Endometrium (tissue), 2 donors: ENCODE data around the gene AXL.
"Not testable (repeated sequence)": the region's sequence is repeated elsewhere in the genome, so short reads cannot be mapped to it uniquely, and the experiment has no call there.

Experiments used
- FAIRE-seq: peaks from 2 replicates; lab custom pipeline; 2012; peaks lifted over from hg19 to GRCh38; lab: Jason Lieb, UNC
- donor health status: control.
- donor health status: control.

AXL gene

DNA sequence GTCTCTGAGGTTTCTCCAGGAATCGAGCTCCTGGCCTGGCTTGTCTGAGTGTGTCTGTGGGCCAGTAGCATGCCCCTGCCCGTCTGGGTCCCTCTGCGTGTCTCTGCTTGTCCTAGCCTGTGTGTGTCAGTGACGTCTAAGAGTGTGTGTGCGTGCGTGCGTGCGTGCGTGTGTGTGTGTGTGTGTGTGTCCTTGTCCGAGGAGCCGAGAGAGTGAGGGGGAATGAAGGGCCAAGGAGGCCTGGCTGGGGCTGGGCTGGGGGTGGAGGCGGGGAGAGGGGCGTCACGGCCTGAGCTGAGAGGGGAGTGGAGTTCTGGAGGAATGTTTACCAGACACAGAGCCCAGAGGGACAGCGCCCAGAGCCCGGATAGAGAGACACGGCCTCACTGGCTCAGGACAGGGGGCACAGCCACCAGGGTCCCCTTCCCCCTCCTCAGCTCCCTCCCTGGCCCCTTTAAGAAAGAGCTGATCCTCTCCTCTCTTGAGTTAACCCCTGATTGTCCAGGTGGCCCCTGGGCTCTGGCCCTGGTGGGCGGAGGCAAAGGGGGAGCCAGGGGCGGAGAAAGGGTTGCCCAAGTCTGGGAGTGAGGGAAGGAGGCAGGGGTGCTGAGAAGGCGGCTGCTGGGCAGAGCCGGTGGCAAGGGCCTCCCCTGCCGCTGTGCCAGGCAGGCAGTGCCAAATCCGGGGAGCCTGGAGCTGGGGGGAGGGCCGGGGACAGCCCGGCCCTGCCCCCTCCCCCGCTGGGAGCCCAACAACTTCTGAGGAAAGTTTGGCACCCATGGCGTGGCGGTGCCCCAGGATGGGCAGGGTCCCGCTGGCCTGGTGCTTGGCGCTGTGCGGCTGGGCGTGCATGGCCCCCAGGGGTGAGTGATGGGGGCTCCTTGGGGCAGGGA lies at the start of gene AXL:
AXL (plus strand) TSS at position 609 of the 893 bp plus-strand sequence; CDS start at position 779, 170 bp downstream.
- FAIRE-seq = no peak

DNA sequence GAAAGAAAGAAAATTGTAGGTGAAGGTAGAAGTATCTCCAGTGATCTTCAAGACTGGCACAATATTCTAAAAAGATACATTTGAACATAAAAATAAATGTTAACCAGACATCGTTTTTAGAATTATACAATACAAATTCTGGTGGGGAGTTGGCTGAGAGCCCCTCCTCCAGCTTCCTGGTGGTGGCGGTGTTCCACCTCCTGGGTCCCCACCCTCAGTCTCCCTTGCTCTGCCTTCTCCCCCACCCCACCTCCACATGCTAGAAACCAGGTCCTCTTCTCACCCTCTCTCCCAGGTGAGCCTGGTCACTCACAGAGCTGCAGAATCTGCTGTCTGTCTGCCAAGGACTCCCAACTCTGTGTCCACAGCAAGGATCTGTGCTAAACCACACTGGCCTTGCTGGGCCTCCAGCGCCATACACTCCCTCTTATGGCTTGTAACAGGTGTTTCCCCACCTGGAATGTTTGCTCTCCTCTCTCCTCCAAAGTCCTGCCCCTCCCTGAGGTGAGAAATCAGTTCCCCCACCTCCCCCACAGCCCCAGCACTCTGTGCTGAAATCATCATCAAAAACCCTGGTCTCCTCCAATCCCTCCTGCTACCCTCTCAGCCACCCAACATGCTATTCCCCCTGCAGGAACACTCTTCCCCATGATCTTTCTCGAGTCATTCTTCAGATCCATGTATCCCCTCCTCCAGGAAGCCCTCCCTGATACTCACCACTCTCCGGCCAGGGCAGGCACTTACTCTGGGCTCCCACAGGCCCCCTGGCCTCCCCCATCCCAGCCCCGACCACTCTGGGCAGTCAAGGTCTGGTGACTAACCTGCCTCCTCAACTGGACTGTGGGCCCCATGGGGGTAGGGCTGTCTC lies 46.5 kb upstream of the AXL start:
- no peak for FAIRE-seq

DNA sequence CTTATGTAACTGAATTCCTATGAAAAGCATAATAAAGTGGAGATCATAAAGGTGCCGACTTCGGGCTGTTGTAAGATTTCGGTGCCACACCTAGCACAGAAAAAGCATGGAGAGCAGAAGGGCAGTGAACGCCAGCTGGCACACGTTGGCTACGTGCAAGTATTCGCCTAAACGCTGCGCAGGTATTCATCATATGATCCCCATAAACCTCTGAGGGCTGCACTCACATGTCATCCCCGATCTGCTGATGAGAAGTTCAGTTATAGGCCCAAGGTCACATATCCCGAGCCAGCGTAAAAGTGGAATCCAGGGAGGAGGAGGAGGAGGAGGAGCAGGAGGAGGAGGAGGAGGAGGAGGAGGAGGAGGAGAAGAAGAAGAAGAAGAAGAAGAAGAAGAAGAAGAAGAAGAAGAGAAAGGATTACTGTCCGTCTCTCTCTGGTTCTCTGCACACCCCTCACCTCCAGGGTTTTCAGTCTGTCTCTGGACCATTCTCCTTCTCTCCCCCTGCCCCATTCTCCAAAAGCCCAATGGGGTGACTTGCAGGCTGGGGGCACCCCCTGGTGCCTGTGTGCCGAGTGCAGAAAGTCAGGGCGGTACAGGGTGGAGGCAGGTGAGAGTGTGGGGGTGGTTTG lies 44.6 kb upstream of the AXL start:
- no peak for FAIRE-seq

DNA sequence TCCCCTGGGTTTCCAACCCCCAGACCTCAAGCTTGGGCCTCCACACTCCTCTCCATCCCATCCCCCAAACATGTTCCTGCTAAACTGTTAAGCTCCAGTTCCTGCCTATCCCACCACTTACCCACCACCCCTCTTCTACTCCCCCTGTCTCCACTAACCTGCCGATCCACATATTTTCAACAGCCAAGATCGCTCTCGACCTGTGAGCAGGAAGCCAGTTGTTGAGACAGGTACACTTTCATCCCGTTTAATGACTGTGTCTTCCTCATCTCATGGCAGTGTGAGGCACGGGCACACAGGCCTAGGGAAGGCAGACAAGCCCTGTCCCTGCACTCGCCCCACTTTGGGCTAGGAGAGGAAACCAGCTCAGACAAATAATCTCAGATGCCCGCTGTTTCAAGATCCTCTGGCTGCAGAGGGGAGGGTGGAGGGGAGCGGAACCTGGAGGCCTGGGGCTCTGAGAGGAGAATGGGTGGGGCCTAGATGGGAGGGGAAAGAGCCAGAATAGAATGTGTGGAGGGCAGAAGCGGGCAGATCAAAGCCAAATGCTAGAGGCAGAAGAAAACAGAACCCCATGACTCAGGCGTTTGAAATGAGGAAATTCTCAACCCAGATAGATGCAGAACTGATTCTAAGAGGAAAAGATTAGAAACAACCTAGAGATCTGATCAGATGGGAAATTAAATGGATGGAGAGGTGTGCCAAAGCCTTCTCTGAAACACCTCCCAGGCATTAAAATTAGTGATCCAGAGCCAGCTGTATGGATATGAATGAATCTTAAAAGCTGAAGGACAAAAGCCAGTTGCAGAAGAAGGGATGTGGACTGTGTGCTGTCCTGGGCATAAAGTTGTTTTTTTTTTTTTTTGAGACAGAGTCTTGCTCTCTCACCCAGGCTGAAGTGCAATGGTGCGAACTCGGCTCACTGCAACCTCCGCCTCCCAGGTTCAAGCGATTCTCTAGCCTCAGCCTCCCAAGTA lies 42.9 kb upstream of the AXL start:
- no peak for FAIRE-seq

GRCh38 chr19:41180173-41180572 lies 38.9 kb upstream of the AXL start:
- FAIRE-seq = not testable (repeated sequence)

DNA sequence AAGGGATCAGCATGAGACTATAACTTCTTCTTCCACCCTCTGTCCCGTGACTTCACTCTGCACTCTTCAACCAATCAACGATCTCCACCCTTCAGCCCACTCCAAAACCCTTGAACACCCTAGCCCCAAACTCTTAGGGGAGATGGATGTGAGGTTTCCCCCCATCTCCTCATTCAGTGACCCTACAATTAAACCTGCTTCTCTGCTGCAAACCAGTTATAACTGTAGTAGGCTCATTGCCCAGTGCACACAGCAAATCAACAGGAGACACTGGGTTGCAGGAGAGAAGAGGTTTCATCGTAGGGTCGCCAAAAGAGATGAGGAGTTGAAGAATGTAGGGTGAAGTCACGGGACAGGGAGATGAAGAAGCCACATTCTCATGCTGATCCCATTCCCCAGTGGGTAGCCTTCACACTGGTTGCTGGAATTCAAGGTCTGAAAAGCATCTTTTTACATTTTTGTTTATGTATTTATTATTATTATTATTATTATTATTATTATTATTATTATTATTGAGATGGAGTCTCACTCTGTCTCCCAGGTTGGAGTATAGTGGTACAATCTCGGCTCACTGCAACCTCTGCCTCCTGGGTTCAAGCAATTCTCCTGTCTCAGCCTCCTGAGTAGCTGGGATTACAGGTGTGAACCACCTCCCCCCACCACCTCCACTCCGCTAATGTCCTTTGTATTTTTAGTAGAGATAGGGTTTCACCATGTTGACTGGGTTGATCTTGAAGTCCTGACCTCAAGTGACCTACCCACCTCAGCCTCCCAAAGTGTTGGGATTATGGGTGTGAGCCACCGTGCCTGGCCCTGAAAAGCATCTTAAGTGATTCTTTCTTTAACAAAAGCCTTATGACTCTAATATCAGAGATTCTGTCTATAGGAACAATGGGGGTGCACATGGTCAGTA lies 31.8 kb upstream of the AXL start:
- FAIRE-seq = no peak

DNA sequence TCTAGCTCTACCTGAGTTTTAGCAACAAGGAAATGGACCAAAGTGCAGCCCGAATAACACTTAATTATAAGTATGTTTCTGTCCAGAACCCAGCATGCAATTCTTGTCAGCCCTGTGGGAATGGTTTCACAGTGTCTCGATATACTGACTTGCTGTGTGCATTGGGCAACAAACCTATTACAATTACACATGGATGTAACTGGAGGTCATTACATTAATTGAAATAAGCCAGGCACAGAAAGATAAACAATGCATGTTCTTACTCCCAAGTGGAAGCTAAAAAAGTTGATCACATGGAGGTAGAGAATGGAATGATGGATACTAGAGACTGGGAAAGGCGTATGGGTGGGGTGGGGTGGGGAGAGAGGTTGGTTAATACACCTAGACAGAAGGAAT lies 31.1 kb upstream of the AXL start:
- no peak for FAIRE-seq

DNA sequence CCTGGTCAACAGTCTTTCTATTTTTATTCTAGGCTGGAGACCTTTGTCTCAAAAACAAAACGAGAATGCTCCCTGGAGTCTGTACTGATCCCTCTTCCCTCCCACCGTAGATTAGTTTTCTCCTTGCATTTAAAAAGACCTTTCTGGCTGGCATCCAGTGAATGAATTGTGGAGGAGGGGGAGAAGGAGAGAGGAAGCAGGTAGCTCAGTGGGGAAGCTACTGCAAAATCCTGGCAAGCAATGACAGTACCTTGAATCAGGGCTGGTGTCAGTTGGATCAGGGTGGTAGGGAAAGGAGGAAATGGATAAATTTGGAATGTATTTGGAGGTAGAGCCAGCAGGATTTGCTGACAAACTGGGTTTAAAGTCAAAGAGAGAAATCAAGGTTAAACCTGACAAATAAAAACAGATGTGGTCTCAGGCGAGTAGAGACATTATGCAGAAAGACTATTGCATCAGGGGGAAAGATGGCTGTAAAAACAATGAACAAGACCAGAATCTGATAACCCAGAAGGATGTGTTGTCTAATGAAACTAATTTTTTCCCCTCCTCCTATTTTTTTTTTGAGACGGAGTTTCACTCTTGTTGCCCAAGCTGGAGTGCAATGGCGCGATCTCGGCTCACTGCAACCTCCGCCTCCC lies 29.5 kb upstream of the AXL start:
- FAIRE-seq = no peak

DNA sequence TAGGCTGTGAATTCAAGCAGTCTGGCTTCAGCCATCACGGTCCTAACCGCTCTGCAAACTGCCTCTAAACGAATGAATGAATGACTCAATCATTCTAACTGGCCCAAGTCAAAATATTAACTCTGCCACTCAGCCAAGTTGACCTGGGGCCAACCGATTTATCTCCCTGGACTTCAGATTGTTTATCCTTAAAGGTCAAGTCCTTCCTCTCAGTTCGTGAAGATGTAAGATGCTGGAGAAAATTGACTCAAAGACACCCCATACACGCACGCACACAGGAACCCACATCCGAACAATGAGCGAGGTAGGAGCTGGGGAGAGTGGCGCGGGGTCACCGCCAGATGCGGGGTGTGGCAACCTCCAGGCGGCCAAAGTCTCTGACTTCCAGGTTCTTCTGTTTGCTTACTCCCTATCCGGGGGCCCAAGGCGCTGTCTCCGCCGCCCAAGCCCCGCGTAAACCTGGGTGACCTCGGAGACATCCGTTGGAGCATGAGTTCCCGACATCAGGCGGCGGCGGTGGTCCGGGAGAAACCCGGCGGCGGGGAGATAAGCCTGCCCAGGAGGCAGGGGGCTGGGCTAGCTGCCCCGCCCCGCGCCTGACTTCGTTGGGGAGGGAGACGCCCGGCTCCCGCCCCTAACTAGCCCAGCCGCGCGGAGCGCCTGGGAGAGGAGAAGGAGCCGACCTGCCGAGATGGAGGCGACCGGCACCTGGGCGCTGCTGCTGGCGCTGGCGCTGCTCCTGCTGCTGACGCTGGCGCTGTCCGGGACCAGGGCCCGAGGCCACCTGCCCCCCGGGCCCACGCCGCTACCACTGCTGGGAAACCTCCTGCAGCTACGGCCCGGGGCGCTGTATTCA lies 26.2 kb upstream of the AXL start, which contains the start of gene CYP2S1:
CYP2S1 (plus strand) TSS at position 646 of the 856 bp plus-strand sequence; CDS start at position 692, 46 bp downstream.
- no peak for FAIRE-seq

DNA sequence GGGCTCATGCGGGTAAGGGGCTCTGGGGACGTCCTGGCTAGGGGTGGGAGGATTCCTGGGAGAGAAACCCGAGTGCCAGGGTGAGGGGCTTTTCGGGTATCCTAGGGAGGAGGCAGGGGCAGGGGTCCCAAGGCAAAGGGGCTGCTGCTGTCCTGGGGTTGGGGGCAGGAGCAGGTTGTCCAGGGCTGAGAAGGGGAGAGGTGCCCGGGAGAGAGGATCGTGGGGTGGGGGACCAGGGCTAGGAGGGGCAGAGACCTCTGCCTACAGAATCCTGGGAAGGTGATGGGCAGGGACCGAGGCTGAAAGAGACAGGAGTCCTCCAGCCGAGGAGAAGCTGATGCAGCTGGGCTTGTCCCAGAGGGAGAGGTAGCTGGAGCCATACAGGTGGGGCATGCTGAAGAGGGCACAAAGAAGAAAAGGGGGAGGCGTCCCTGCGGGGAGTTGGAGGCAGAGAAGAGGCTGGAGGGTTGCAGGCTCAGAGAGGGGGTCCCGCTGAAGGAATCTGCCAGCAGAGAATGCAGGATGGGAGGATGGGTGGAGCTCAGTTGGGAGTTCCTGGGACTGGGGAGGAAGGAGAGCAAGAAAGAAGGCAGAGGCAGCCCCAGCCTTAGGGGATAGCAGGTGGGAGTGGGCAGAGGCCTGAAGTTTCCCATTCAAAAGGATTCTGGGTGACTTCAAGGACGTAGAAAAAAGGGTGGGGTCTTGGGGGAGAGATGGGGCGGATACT lies 25.4 kb upstream of the AXL start:
- no peak for FAIRE-seq

GRCh38 chr19:41194157-41194552 lies 24.9 kb upstream of the AXL start:
- no peak for FAIRE-seq

DNA sequence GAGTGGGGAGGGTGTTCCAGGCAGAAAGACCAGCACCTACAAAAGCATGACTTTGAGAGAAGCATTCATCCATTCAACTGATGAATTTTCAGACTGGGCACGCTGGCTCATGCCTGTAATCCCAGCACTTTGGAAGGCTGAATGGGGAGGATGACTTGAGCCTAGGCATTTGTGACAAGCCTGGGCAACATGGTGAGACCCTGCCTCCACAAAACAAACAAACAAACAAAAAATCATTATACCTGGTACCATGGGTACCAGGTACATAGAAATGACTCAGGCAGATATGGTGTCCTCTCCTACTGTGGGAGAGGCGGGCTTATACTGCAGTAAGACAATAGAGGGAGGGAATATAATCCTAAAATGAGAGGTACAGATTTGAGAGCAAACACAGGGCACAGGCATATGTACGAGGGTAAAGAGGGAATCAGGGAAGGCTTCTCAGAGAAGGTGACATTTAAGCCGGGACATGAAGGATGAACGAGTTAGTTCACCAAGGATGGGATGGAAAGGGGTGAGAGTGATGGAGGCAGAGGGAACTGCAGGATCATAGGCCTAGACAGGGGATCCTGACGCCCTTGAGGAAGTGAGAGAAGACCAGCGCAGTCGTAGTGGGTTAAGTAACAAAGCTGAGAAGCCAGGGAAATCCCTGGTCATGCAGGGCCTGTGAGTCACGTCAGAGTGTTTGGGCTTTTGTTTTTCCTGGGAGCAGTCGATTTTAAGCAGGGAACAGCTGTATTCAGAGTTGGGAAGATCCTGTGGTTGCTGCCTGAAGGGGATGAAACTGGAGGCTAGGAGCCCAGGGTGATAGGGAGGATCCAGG lies 23.1 kb upstream of the AXL start:
- no peak for FAIRE-seq

DNA sequence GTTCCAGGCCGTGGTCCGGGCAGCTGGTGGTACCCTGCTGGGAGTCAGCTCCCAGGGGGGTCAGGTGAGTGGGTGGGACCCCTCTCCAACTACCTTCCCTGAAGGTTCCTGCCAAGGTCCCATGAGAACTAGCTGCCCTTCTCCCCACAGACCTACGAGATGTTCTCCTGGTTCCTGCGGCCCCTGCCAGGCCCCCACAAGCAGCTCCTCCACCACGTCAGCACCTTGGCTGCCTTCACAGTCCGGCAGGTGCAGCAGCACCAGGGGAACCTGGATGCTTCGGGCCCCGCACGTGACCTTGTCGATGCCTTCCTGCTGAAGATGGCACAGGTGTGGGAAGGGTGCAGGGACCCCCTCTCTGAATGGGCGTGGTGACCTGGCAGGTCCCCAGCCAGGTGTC lies 20.5 kb upstream of the AXL start:
- FAIRE-seq = no peak

GRCh38 chr19:41203371-41203770 lies 15.7 kb upstream of the AXL start:
- FAIRE-seq = no peak

GRCh38 chr19:41204338-41204737 lies 14.7 kb upstream of the AXL start:
- peak; percentile 21 for FAIRE-seq

GRCh38 chr19:41205995-41206394 lies 13.0 kb upstream of the AXL start:
- FAIRE-seq = no peak

GRCh38 chr19:41206456-41206855 lies 12.6 kb upstream of the AXL start:
- no peak for FAIRE-seq
